A172 (cell line): ENCODE results near the gene AUTS2. TPM values are rescaled to one million over a fixed set of nuclear protein-coding genes. Genes with fewer than 3 reads are reported as not detected.

ENCODE experiments used
- DNase-seq: peaks from one replicate; pipeline ENCODE4 v3.0.0-alpha.2; 2015; ENCODE audit warnings: low spot score
- total RNA-seq: library from RNA; depleted of rRNA; stranded (reverse); fragments of >200 nt; shearing (Covaris generic); gene quantifications from 2 replicates; pipeline ENCODE4 v1.2.3, GENCODE V29; 2014

AUTS2 gene
- total RNA-seq, 1 experiment from 2014 or later: 4.6 TPM

DNA sequence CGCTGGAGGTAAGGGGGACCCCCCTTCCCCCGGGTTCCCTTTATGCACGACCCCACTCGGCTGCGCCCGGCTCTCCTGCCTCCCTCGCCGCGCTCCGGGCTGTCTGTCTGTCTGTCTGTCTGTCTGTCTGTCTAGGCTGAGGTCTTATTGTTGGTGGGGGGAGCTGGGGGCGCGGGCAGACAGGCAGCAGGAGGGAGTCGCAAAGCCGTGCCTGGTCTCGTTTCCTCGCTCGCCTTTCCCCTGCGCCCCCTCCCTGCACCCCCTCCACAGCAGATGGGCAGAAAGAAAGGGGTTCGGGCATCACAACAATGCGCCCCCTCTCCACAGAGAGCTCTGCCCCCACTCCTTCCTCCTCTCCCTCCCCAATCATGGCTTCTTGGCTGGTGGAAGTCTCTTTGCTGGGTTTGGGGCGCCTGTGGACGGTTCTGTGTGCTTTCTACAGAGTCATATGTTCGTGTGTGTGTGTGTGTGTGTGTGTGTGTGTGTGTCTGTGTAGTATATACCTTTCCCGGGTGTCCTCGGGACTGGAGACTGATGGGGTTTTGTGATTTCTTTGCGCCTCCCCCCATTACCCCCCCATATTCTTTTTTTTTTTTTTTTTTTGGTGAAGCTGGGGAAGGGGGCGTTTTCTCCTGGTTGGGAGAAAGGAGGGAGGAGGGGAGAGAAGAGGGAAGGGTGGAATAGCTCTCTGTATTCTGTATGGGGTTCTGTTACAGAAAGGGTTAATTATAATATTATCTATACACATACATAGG is 1.9 kb downstream of the AUTS2 start:
- no peak for DNase-seq

DNA sequence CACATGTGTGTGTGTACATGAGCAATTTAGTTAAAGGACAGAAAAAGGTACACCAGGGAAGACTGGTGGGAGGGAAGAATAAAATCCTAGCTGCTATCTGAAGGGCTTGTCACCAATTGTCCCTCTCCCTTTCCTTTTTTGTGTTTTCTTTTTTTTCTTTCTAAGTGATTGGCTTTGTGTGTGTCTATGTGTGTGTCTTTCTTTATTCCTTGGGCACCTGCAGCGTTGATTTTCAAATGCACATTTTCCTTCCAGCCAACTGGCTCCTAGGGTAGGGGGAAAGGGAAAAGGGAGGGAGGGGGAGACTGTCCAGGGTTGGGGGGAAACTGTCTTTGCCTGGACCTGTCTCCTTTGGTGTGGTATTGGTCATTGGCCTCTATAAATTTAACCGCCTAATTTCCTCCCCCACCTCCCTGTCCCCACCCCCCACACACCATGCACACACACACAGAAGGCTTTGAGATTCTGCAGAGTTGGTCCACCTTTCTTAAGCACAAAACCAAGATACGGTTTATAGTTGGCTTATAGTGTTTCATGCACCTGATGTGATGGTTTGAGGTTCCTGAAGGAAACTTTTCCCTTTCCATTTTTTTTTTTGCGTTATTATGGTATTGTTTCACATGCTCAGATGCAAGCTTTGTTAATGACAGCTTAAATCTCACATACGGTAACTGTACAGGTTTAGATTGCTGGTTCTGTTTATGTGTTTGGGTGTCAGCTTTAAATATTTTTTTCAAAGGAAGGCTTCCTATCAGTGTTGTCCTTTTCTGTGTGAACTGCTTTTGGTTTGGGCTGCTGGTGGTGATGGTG is 2.6 kb downstream of the AUTS2 start:
- DNase-seq: no peak

- DNase-seq: no peak
Observed at GRCh38 chr7:69602522-69602921, 4.2 kb downstream of the AUTS2 start.

DNA sequence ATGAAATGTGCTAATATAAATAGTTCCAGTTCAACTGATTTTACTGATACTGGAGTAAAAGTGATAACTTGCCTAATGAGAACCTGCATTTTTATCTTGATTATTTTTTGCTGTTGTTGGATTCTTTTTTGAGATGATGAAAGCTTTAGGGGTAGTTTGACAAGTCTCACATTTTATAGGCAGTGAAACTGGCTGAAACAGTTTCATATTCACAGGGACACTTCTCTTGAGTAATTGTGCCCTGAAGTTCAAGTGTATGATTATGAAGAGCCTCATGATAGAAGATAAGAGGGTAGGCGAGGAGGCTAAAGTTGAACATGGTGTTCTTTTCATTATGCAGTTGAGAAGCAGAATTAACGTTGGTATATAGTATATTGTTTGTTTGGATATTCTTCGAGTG is 5.1 kb downstream of the AUTS2 start:
- no peak for DNase-seq

DNA sequence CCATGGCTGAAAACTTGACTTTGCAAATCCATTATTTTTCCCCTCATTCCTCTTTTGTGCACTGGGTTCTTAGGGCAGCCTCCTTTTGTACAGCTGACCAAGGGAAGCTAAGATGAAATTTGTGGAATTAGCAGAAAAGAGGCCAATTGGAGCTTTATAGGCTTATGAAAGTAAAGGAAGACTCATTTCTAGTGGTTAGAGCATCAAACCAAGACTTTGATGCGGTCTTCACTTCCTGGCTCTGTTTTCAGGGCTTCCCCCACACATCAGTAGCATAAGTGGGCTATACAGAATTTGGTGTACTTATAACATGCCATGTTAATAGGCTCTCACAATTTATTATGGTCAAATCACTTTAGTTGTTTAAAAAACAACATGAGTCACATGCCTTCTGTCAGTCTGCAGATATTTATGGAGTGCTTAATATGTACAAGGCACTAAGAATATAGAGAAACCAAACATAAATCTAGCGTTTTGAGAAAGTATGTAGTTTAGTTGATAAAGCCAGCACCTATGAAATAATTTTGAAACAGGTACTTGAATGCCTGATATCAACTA is 5.7 kb downstream of the AUTS2 start:
- no peak for DNase-seq

- no peak for DNase-seq
Observed at GRCh38 chr7:69605070-69605469, 6.8 kb downstream of the AUTS2 start.

DNA sequence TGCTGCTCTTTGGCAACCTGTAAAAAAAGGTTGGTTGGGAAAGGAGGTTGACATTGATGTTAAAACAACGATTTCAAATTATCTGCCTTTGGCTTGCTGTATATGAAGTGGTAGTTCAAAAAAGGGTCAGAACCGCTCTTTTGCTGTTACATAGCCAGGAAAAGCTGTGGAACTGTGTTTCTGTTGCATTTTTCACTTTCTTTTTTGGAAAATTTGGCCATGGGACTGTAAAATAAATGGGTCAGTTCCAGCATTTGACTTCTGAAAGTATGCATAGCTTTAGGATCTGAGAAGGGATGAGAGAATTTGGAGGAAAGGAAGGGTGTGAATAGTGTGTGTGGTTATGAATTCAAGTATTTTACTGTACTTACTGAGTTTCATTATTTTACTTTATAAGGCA is 7.3 kb downstream of the AUTS2 start:
- DNase-seq: no peak

GRCh38 chr7:69608049-69608448 is 9.8 kb downstream of the AUTS2 start:
- no peak for DNase-seq

- no peak for DNase-seq
Observed at GRCh38 chr7:69608878-69609277, 10.6 kb downstream of the AUTS2 start.

DNA sequence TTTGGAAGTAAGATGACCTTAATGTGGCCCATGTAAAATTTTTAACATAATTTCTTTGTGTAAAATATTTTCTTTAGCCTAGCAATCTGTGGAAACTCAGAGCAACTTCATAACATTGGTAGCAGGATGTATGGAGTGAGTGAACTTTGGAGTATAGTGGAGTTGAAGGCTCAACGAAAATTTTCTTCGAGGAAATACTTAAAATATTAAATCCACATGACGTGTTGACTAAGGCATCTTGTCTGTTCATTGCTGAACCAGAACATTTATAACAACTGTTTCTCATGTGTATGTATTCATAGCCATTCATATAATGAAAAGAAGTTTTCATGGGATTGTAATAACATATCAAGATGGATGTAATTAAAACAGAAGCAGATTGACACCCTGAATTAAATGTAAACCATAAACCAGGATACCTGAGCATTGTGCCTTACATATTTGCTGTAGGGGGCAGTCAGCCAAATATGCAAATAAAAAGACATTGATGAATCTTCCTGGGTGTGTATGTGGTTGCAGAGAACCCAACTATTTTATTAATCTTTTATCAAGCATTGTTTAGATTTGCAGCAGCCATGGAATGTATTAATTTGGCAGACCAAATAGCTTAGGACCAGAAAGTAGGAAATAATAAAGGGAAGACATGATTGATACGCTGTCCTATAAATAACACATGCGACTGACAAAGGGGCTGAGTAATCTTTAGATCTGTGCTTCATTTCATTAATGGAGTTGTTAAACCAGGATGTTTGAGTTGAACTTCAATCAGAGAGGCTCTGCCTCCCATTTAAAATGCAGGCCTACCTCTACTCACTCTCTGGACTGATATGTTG is 11.5 kb downstream of the AUTS2 start:
- DNase-seq: no peak

- no peak for DNase-seq
Observed at GRCh38 chr7:69610374-69611084, 12.3 kb downstream of the AUTS2 start.

- DNase-seq: no peak
Observed at GRCh38 chr7:69612981-69613380, 14.7 kb downstream of the AUTS2 start.

GRCh38 chr7:69613846-69614245 is 15.6 kb downstream of the AUTS2 start:
- no peak for DNase-seq

- DNase-seq: no peak
Observed at GRCh38 chr7:69615685-69616084, 17.4 kb downstream of the AUTS2 start.

DNA sequence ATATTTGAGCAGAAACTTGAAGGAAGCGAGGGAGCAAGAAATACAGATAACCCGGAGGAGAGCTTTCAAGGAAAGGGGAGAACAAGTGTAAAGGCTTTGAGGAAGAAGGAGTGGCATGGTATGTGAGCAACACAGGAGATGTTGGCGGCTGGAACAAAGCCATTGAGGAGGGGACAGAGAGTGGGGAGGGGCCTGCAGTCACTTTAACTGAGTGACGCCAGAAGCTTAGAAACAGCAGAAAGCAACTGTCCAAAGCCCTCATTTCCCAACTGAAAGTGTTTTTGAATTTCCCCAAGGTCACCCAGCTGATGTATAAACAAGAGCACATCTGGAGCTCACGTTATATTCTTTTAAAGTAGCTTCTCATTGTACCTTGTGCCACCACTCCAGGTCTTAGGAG is 19.1 kb downstream of the AUTS2 start:
- DNase-seq: no peak

- no peak for DNase-seq
Observed at GRCh38 chr7:69619054-69619453, 20.8 kb downstream of the AUTS2 start.

DNA sequence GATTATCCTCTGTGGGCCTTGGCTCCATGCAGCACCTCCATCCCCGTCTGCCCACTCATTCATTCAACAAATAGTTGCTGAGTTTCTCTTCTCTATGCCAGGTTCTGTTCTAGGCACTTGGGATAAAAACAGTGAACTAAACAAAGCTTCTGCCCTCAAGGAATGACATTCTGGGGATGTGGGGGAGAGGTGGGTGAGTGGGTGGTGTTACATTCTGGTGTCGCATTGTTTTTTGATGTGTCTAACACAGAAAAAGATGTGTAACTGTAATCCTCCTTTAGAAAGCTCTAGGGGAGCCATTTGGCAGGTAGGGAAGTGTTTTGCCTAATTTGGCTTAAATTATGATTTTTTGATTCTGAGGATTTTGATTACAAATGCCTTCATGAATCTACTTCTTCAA is 21.4 kb downstream of the AUTS2 start:
- DNase-seq: no peak

GRCh38 chr7:69620063-69620462 is 21.8 kb downstream of the AUTS2 start:
- no peak for DNase-seq

DNA sequence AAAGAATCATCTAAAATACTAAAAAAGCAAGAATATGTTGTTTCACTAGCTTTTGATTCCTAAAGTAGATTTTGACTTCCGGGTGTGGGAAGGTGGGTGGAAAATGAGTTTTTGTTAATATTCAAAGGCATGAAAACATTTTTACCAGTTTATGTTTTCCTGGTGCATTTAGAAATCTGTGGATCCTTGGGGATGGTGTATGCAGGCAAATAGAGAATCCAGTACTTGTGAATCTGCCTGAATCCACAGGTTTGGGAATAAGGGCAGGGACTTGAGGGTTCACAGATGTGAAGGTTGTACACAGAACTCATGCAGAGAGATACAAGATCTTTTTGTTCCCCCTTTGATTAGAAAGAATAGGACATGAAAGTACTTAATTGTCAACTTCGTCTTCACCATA is 22.4 kb downstream of the AUTS2 start:
- no peak for DNase-seq

DNA sequence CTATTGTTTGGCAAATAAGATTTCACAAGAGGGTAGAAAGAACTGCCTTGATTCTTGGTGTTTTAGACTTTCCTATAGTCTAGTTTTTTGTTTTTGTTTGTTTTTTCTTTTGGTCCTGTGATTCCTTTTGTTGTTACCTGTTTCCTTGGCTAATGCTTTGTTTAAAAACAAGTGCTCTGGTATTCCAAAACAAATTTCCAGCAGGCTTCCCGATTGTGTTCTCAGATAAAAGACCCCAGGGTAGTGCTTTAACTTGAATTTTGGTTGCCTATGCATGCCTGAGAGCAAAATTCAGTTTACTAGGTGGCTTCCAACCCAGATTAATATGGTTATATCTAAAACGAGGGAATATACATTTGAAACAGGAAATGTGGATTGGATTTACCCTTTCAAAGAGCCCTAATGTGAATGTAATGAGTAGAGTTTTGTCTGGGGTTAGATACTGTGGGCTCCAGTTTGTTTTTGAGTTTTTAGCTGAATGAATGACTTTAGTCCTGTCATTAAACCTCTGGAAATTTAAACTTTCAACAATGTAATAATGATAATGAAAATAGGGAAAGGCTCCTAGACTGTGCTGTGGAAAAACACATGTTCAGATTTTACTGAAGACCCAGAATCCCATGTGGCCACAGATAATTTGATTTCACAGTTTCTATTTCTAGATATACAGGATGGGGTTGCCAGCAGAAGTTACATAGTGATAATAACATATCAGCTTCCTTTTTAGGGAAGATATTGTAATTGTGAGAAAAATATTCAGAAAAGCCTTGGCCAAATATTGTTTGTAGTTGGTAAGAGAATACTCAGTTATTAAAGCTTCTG is 23.9 kb downstream of the AUTS2 start:
- no peak for DNase-seq

DNA sequence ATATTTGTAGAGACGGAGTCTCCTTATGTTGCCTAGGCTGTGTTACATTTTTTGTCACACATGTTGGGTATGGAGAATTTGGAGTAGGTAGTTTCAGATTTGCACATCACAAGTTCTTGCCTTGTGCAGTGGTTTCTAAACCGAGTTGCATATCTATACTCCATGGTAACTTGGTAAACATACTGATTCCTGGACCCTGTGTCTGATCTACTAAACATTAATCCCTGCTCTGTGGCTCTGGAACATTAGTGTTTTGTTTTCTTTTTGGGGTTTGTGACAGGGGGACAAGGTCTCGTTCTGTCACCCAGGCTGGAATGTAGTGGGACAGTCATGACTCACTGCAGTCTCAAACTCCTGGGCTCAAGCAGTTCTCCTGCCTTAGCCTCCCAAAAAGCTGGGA is 24.7 kb downstream of the AUTS2 start:
- no peak for DNase-seq
